Gastroesophageal sphincter (tissue), 3 donors: ENCODE measurements around the gene SLCO1C1.

Source experiments
- CTCF ChIP-seq, 4 experiments: fragments of 200-600 bp in 2 of 4; fragments of 450-650 bp in 2 of 4; sonication (generic) in 1 of 4; IDR thresholded peaks; one replicate each; pipeline ENCODE4 v1.5.1; 2017 to 2019; ENCODE audit warnings: antibody characterized with exemption in 4 of 4, mild to moderate bottlenecking in 2 of 4, moderate library complexity in 2 of 4
- EP300 ChIP-seq: sonication (generic); formaldehyde crosslinking; IDR thresholded peaks from one replicate; pipeline ENCODE4 v1.6.1; 2017; ENCODE audit warnings: antibody characterized with exemption, mild to moderate bottlenecking
- POLR2A ChIP-seq, 2 donors: fragments of 450-650 bp; IDR thresholded peaks; one replicate each; pipeline ENCODE4 v1.6.1; 2017; ENCODE audit warnings: antibody characterized with exemption in 2 of 2, mild to moderate bottlenecking in 2 of 2, moderate library complexity in 1 of 2
- POLR2AphosphoS5 ChIP-seq: sonication (generic); formaldehyde crosslinking; IDR thresholded peaks from one replicate; pipeline ENCODE4 v1.6.1; 2017; ENCODE audit warnings: antibody characterized with exemption

- no peak for TF ChIP-seq POLR2A (IDR thresholded peaks at IDR 0.05)
- TF ChIP-seq CTCF (IDR thresholded peaks at IDR 0.05): no peak
- no peak for TF ChIP-seq POLR2AphosphoS5
- TF ChIP-seq EP300: no peak
Measured at GRCh38 chr12:20696181-20696905, 1.2 kb downstream of the SLCO1C1 start.
